DMS79 (cell line): ENCODE measurements around the gene CSF1.

Source experiments
- DNase-seq: peaks from one replicate; lab custom pipeline; 2025; lab: John Stamatoyannopoulos, UW

Gene CSF1

DNA sequence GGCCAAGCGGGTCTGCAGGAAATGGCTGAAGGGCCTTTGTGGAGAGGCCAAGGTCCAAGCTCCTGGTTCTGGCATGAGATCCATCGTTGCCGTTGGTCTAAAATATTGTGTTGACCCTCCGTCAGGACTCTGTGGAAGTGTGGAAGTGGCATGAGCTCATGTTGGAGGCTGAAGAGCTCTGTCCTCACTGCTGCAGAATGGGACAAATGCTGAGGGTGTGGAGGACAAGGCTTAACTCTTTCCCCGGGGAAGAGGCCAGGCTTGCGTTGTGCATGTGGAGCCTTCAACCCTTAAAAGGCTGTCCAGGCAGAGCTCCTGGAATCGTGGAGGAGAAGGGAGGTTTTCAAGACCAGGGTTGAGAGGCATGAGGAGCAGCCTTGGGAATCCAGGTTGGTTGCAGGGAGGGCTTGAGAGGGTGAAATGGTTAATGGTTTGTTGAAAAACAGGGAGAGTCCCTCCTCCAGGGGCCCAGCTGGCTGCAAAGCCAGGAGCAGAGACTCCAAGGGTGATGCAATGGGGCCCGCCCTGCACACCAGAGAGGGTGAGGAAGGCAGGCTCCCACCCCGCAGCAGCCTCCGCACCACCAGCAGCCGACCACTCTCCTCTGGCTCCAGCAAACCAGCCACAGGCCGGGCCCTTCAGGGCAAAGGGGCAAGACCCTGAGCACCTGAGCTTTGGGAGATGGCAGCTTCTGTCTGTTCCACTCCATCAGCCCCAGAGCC, 67.2 kb downstream of the CSF1 start:
- no peak for DNase-seq

DNA sequence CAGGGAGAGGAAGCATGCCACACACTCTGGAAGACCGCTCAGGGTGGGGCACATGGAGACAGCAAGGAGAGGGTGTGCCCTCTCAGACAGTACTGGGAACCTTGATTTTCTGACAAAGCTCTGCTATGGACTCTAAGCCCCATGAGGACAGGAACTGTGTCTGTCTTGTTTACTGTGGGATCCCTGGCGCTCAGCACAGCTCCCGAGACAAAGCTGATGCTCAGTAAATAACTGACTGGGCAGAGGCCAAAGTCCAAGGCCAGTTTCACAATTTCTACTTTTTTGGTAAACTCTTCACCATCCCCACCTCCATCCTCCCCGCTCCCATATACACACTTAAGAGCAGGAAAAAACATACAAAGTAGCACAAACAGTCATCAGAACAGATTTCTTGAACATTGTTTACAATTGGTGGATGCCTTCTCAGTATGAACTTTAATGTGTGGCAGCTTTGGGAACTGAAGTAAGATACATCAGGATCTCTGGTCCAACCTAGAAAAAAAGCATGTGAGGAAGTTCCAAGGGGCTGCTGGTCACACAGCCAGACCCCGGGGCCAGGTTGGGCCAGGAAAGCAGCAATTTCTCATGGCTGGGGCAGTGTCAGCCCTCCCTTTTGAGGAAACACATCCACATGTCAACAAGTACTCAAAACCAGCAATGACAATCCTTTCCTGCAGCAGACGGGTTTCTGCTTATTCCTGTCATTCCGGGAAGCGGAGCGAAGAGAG, 68.3 kb downstream of the CSF1 start:
- no peak for DNase-seq

DNA sequence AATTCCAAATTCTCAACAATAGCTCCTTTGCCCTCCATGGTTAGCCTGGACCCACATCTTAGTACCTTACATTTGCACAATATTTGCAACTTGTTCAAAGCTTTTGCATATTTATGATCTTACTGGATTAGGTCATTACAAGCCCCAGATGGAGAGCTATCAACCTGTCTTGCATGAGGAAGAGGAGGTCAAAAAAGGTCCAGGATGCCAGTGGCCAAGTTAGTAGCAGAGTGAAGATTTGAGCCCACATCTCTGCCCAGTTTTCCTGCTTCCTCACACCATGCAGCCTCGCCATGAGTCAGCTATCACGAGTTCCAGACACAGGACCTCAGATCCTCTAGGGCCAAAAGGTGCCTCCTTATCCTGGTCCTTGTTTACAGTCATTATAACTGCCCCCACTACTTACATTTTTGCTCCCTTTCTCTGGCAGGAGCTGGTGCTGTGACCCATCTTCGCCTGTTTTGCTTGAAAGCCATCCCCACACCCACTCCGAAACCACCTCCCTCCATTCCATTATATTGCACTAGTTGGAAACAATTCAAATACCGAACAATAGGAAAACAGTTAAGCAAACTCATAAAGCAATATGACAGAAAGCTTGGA, 68.9 kb downstream of the CSF1 start:
- no peak for DNase-seq
